Peyer's patch (tissue), 4 donors: Measurements from ENCODE around the gene GHRH.

Experiments
- CTCF ChIP-seq, 6 experiments: fragments of 450-650 bp in 4 of 6; fragments of 200-600 bp in 2 of 6; sonication (generic) in 1 of 6; IDR thresholded peaks; one replicate each; pipeline ENCODE4 v1.5.1; 2017 to 2019; ENCODE audit warnings: antibody characterized with exemption in 6 of 6, mild to moderate bottlenecking in 3 of 6, moderate library complexity in 1 of 6
- POLR2A ChIP-seq, 2 donors: fragments of 450-650 bp; IDR thresholded peaks; one replicate each; pipeline ENCODE4 v1.5.1; 2017; ENCODE audit warnings: antibody characterized with exemption in 2 of 2, mild to moderate bottlenecking in 2 of 2, moderate library complexity in 2 of 2

DNA sequence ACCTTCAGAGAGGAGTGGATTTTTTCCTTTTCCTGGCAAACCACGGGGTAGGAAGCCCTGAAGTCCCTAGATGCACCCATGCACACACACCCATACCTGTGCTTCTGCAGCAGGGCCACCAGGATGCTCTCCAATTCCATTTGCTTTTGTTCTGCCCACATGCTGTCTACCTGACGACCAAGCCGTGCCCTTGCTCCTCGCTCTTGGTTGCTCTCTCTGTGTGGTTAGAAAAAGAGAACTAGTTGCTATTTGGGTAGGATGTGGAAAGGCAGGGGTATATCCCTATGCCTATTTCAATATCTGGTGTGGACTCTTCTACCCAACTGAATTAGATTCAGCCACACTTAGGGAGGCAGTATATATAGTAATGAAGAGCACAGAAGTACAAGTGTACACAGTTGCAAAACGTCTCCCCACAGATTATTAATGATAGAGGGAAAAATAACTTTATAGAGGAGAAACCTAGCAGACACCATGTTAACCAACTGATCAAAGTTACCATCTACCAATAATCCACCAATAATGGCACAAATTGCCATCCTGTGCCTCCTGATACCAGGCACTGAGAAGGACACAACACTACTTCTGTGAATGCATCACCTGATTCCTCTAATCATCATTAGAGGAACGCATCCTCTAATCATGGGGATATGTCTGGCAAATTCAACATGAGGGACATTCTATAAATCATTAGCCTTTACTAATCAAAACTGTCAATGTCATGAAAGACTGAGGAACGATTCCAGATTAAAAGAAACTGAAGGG, 7.3 kb downstream of the GHRH start:
- TF ChIP-seq CTCF (IDR thresholded peaks at IDR 0.05) (no peak), POLR2A (IDR thresholded peaks at IDR 0.05) (no peak)
